ENCODE data around the gene LAMC1.

The LAMC1 gene

DNA sequence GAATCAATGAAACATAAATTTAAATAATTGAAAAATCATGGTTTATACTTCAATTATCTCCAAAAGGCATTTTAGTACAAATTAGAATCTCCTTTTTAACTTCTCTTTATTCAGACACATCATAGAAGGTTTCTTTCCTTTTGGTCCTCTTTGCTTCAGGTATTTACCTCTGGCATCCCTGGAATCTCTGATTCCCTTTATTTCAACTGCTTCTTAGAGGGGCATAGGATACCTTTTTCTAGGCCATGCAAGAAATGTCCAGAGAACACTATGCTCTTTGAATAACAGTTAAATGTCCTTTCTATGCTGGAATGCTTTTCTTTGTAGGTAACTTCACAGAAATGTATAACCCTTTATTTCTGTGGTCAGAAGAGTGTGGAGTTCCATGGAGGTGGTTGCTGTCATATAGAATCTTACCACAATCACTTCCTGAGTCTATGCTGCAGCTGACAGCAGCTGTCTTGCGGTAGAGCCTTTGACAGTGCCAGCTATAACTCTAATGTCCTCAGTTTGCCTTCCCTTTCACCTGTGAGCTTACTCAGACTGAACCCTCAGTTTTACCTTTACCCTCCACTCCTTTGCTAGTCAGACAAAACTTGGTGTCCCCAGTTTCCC lies 171.4 kb downstream of the LAMC1 start:
- no peaks in the 10 kb centered on the region for H3K9me3 Mint-ChIP-seq
- H3K27me3 Mint-ChIP-seq: peaks cover 15% of the 10 kb centered on the region
- no peak overlapping the region for H3K4me3 Mint-ChIP-seq
- DNase-seq: no peak
- no peaks in the 10 kb centered on the region for H3K36me3 Mint-ChIP-seq (ENCODE audit: low read depth)
- H3K4me1 Mint-ChIP-seq (ENCODE audit: low read depth): peaks cover 12% of the 10 kb centered on the region
- H3K27ac Mint-ChIP-seq: peak overlapping the region; percentile 70

DNA sequence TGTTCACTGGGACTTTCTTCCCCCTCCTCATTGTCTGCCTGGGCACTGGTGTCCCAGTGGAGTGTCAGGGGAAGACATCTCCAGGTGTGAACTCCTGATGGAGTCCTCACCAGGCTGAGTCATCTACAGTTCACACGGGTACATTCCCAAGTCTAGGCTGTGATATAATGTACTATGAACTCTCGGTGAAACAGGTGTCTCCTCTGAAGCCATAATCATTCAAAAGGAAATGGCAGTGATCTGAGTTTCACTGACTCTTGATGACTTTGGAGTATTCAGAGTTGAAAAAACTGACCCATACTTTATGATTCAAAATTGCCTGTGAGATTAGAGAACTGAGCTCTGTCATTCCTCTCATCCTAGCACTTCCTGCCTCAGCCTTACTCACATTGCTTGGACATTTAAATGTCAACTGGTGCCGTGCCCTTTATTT lies 171.9 kb downstream of the LAMC1 start:
- Mint-ChIP-seq H3K4me1 (ENCODE audit: low read depth) (peaks cover 12% of the 10 kb centered on the region), H3K27ac (peak overlapping the region; percentile 70), H3K4me3 (no peak overlapping the region), H3K27me3 (peaks cover 16% of the 10 kb centered on the region), H3K36me3 (ENCODE audit: low read depth) (no peaks in the 10 kb centered on the region), H3K9me3 (no peaks in the 10 kb centered on the region)
- DNase-seq: no peak

Data from activated T-cell treated with anti-CD3 and anti-CD28 coated beads, Interleukin-2, amount 50 U/mL, for 24 hours (primary cell).